ENCODE measurements around the gene SLC26A9.

The SLC26A9 gene

DNA sequence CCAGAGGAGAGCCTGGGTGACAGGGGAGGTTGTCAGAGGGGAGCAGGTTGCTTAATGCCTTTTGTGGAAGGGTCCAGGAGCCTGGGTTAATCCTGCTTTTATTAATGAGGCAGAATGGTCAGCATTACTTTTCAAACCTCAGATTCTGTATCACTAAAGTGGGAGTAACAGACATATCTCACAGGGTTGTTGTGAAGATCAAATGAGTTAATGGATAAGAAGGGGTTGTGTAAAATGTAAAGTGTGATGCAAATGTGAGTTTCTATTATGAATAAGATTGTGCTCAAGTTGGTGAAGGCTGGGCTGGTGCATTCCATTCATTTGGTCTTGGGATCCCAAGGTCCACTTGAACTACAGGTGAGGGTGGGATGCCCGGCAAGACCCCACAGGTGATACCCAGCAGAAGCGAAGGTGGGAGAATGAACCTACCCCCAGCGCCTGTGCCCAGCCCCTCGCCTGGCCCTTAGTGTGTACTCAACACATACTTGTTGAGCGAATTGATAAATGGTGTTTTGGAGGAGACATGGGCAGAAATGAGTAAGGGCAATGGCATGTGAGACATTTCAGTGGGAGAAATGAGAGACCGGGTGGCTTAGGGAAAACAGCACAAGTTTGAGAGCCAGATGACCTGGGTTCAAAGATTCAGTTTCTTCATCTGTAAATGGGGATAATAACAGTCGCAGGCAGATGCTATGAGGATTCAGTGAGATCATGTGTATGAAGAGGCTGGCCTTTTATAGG, 6.2 kb downstream of the SLC26A9 start:
- POLR2A ChIA-PET, result no interaction called here
- TF ChIP-seq SCRT2 (tag by site-specific recombination; IDR thresholded peaks at IDR 0.05) (peak; percentile 91), PRDM1 (tag by site-specific recombination; IDR thresholded peaks at IDR 0.05) (0 out of 2 replicates have a peak, but pooled peaks have one; percentile 33), ZNF548 (tag by site-specific recombination; IDR thresholded peaks at IDR 0.05) (no peak), ZBTB8A (tag by site-specific recombination; IDR thresholded peaks at IDR 0.05) (no peak), SCRT1 (tag by site-specific recombination; IDR thresholded peaks at IDR 0.05; ENCODE audit: borderline replicate concordance) (0 out of 2 replicates have a peak, but pooled peaks have one; percentile 12)
- TF ChIP-seq, protein P1, sequence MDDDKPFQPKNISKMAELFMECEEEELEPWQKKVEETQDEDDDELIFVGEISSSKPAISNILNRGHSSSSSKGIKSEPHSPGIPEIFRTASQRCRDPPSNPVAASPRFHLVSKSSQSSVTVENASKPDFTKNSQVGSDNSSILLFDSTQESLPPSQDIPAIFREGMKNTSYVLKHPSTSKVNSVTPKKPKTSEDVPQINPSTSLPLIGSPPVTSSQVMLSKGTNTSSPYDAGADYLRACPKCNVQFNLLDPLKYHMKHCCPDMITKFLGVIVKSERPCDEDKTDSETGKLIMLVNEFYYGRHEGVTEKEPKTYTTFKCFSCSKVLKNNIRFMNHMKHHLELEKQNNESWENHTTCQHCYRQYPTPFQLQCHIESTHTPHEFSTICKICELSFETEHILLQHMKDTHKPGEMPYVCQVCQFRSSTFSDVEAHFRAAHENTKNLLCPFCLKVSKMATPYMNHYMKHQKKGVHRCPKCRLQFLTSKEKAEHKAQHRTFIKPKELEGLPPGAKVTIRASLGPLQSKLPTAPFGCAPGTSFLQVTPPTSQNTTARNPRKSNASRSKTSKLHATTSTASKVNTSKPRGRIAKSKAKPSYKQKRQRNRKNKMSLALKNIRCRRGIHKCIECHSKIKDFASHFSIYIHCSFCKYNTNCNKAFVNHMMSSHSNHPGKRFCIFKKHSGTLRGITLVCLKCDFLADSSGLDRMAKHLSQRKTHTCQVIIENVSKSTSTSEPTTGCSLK (tag by site-specific recombination; IDR thresholded peaks at IDR 0.05), result no peak
- H3K36me3 ChIP-seq (ENCODE audit: control insufficient read depth in 2 of 2, insufficient read depth in 1 of 2, low read length in 2 of 2), result no peaks in the 10 kb centered on the region
- H3K27ac ChIP-seq (ENCODE audit: extremely low read depth, low read depth, low read length), result no peak overlapping the region
- CTCF ChIA-PET, result interaction anchor here (0.6 kb wide), 1 partner anchor 92 kb away, joined by 3 read pairs; no protein-coding TSS in a partner anchor
- no peak overlapping the region for H3K4me3 ChIP-seq (ENCODE audit: low read depth, low read length)
- H3K4me1 ChIP-seq (ENCODE audit: control insufficient read depth, insufficient read depth, low read length), result peaks cover 8% of the 10 kb centered on the region
- H3K9me3 ChIP-seq (ENCODE audit: control insufficient read depth, insufficient read depth, low read depth, low read length), result no peaks in the 10 kb centered on the region

DNA sequence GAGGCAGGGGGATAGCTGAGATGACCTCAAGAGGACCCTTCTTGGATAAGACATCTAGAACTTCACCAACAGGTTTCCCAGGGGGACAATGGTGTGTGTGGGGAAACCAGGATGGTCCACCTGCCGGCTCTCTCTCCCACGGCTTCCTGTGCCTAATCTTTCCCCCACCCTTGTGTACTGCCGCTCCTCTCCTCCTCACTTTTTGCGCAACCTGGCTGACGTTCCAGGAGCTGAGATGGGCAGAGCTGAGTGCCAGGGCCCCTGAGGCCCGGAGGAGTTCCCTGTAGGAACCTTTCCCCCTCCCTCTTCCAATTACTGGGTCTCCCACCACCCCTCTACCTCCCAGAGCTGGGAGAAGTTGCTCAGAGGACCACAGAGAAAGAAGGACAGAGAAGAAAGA, 6.9 kb downstream of the SLC26A9 start:
- no peak overlapping the region for H3K27ac ChIP-seq (ENCODE audit: extremely low read depth, low read depth, low read length)
- POLR2A ChIA-PET, result no interaction called here
- no peaks in the 10 kb centered on the region for H3K9me3 ChIP-seq (ENCODE audit: control insufficient read depth, insufficient read depth, low read depth, low read length)
- CTCF ChIA-PET, result interaction anchor here (0.6 kb wide), 1 partner anchor 92 kb away, joined by 3 read pairs; no protein-coding TSS in a partner anchor
- no peak overlapping the region for H3K4me3 ChIP-seq (ENCODE audit: low read depth, low read length)
- no peaks in the 10 kb centered on the region for H3K36me3 ChIP-seq (ENCODE audit: control insufficient read depth in 2 of 2, insufficient read depth in 1 of 2, low read length in 2 of 2)
- peaks cover 8% of the 10 kb centered on the region for H3K4me1 ChIP-seq (ENCODE audit: control insufficient read depth, insufficient read depth, low read length)
- TF ChIP-seq SP3 (tag by site-specific recombination; IDR thresholded peaks at IDR 0.05) (no peak), ZNF121 (tag by site-specific recombination; IDR thresholded peaks at IDR 0.05) (no peak), FEZF1 (tag by site-specific recombination; IDR thresholded peaks at IDR 0.05) (no peak), ZNF501 (tag by site-specific recombination; IDR thresholded peaks at IDR 0.05) (no peak), ZNF529 (tag by site-specific recombination; IDR thresholded peaks at IDR 0.05; ENCODE audit: insufficient replicate concordance) (no peak), ZNF341 (tag by site-specific recombination; IDR thresholded peaks at IDR 0.05; ENCODE audit: low read depth) (no peak), ZNF555 (tag by site-specific recombination; conservative IDR thresholded peaks at IDR 0.05) (no peak), ZNF561 (tag by site-specific recombination; IDR thresholded peaks at IDR 0.05; ENCODE audit: borderline replicate concordance) (no peak), KLF1 (tag by site-specific recombination; IDR thresholded peaks at IDR 0.05) (no peak), ZBTB48 (tag by site-specific recombination; IDR thresholded peaks at IDR 0.05) (no peak), ZNF350 (tag by site-specific recombination; IDR thresholded peaks at IDR 0.05) (no peak), ZNF214 (tag by site-specific recombination; IDR thresholded peaks at IDR 0.05; ENCODE audit: borderline replicate concordance) (no peak)
- TF ChIP-seq, protein P2, sequence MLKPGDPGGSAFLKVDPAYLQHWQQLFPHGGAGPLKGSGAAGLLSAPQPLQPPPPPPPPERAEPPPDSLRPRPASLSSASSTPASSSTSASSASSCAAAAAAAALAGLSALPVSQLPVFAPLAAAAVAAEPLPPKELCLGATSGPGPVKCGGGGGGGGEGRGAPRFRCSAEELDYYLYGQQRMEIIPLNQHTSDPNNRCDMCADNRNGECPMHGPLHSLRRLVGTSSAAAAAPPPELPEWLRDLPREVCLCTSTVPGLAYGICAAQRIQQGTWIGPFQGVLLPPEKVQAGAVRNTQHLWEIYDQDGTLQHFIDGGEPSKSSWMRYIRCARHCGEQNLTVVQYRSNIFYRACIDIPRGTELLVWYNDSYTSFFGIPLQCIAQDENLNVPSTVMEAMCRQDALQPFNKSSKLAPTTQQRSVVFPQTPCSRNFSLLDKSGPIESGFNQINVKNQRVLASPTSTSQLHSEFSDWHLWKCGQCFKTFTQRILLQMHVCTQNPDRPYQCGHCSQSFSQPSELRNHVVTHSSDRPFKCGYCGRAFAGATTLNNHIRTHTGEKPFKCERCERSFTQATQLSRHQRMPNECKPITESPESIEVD (tag by site-specific recombination; IDR thresholded peaks at IDR 0.05), result no peak
- TF ChIP-seq, protein P3, sequence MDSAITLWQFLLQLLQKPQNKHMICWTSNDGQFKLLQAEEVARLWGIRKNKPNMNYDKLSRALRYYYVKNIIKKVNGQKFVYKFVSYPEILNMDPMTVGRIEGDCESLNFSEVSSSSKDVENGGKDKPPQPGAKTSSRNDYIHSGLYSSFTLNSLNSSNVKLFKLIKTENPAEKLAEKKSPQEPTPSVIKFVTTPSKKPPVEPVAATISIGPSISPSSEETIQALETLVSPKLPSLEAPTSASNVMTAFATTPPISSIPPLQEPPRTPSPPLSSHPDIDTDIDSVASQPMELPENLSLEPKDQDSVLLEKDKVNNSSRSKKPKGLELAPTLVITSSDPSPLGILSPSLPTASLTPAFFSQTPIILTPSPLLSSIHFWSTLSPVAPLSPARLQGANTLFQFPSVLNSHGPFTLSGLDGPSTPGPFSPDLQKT (IDR thresholded peaks at IDR 0.05; ENCODE audit: borderline replicate concordance, low read depth, low read length), result no peak
- TF ChIP-seq, protein P4, sequence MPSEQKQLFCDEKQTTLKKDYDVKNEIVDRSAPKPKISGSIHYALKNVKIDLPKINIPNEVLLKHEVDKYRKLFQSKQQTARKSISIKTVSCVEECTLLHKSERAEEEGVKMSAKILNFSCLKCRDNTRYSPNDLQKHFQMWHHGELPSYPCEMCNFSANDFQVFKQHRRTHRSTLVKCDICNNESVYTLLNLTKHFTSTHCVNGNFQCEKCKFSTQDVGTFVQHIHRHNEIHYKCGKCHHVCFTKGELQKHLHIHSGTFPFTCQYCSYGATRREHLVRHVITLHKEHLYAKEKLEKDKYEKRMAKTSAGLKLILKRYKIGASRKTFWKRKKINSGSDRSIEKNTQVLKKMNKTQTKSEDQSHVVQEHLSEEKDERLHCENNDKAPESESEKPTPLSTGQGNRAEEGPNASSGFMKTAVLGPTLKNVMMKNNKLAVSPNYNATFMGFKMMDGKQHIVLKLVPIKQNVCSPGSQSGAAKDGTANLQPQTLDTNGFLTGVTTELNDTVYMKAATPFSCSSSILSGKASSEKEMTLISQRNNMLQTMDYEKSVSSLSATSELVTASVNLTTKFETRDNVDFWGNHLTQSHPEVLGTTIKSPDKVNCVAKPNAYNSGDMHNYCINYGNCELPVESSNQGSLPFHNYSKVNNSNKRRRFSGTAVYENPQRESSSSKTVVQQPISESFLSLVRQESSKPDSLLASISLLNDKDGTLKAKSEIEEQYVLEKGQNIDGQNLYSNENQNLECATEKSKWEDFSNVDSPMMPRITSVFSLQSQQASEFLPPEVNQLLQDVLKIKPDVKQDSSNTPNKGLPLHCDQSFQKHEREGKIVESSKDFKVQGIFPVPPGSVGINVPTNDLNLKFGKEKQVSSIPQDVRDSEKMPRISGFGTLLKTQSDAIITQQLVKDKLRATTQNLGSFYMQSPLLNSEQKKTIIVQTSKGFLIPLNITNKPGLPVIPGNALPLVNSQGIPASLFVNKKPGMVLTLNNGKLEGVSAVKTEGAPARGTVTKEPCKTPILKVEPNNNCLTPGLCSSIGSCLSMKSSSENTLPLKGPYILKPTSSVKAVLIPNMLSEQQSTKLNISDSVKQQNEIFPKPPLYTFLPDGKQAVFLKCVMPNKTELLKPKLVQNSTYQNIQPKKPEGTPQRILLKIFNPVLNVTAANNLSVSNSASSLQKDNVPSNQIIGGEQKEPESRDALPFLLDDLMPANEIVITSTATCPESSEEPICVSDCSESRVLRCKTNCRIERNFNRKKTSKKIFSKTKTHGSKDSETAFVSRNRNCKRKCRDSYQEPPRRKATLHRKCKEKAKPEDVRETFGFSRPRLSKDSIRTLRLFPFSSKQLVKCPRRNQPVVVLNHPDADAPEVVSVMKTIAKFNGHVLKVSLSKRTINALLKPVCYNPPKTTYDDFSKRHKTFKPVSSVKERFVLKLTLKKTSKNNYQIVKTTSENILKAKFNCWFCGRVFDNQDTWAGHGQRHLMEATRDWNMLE (tag by site-specific recombination; conservative IDR thresholded peaks at IDR 0.05; ENCODE audit: low read depth), result no peak
- TF ChIP-seq, protein P5, sequence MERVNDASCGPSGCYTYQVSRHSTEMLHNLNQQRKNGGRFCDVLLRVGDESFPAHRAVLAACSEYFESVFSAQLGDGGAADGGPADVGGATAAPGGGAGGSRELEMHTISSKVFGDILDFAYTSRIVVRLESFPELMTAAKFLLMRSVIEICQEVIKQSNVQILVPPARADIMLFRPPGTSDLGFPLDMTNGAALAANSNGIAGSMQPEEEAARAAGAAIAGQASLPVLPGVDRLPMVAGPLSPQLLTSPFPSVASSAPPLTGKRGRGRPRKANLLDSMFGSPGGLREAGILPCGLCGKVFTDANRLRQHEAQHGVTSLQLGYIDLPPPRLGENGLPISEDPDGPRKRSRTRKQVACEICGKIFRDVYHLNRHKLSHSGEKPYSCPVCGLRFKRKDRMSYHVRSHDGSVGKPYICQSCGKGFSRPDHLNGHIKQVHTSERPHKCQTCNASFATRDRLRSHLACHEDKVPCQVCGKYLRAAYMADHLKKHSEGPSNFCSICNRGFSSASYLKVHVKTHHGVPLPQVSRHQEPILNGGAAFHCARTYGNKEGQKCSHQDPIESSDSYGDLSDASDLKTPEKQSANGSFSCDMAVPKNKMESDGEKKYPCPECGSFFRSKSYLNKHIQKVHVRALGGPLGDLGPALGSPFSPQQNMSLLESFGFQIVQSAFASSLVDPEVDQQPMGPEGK (tag by site-specific recombination; IDR thresholded peaks at IDR 0.05), result no peak
